Stomach (tissue), 9 donors: Measurements from ENCODE around the gene CMTM4. TPM values are rescaled to one million over a fixed set of nuclear protein-coding genes. Genes with fewer than 3 reads are reported as not detected.

ENCODE experiments used
- DNase-seq, 2 donors: peaks; one replicate each; pipeline versions ENCODE4 v3.0.0 to v3.0.0-alpha.2; 2013 to 2019
- H3K27ac ChIP-seq, 5 donors: fragments of 200-600 bp in 4 of 5; sonication (generic) in 4 of 5; one replicate each; pipeline ENCODE4 v1.5.1; 2013 to 2019; ENCODE audit warnings: mild to moderate bottlenecking in 1 of 5, moderate library complexity in 1 of 5
- H3K27me3 ChIP-seq, 3 donors: fragments of 200-600 bp; sonication (generic); one replicate each; pipeline ENCODE4 v1.5.1; 2017 to 2019; ENCODE audit warnings: mixed run types in 1 of 3
- H3K36me3 ChIP-seq, 4 donors: fragments of 200-600 bp; sonication (generic); 1 replicate in 3 of 4; 2 replicates in 1 of 4; pipeline ENCODE4 v1.5.1; 2016 to 2019
- H3K4me1 ChIP-seq, 4 donors: fragments of 200-600 bp; sonication (generic); one replicate each; pipeline ENCODE4 v1.5.1; 2016 to 2019
- H3K4me3 ChIP-seq, 4 donors: fragments of 200-600 bp; sonication (generic) in 3 of 4; one replicate each; pipeline ENCODE4 v1.5.1; 2016 to 2019; ENCODE audit warnings: mild to moderate bottlenecking in 1 of 4
- H3K9me3 ChIP-seq, 4 donors: fragments of 200-600 bp; sonication (generic); one replicate each; pipeline ENCODE4 v1.5.1; 2016 to 2019
- CTCF ChIP-seq, 7 experiments: fragments of 450-650 bp in 4 of 7; fragments of 200-600 bp in 3 of 7; sonication (generic) in 3 of 7; IDR thresholded peaks; one replicate each; pipeline ENCODE4 v1.5.1; 2016 to 2019; ENCODE audit warnings: antibody characterized with exemption in 7 of 7, control low read depth in 2 of 7, mild to moderate bottlenecking in 1 of 7
- EP300 ChIP-seq: sonication (generic); formaldehyde crosslinking; IDR thresholded peaks from one replicate; pipeline ENCODE4 v1.6.1; 2017; ENCODE audit warnings: antibody characterized with exemption
- POLR2A ChIP-seq, 4 donors: fragments of 450-650 bp; IDR thresholded peaks; one replicate each; pipeline ENCODE4 v1.6.1; 2016; ENCODE audit warnings: antibody characterized with exemption in 4 of 4, control low read depth in 2 of 4, mild to moderate bottlenecking in 1 of 4, moderate library complexity in 1 of 4
- POLR2AphosphoS5 ChIP-seq, 3 donors: sonication (generic); formaldehyde crosslinking; IDR thresholded peaks; one replicate each; pipeline ENCODE4 v1.6.1; 2016; ENCODE audit warnings: antibody characterized with exemption in 3 of 3
- WGBS, 5 donors: extraction: QIAGEN DNeasy Blood & Tissue Kit in 3 of 5; methylation state at CpG; one replicate each; pipeline versions ENCODE4 v1.1.5 to v1.1.7; 2013 to 2018; 5-methylcytosine and 5-hydroxymethylcytosine counted together
- intact Hi-C: fragments of 100-400 bp; cut with DNase I; formaldehyde crosslinking; loops from one replicate; pipeline ENCODE4 v1.15.1; 2023; ENCODE audit warnings: low total_unique reads
- polyA plus RNA-seq, 3 donors: library from polyadenylated mRNA; stranded (reverse); fragments of 200-250 nt; gene quantifications; one replicate each; pipeline ENCODE4 v1.2.3, GENCODE V29; 2013
- total RNA-seq, 5 donors: library from RNA; depleted of rRNA; stranded (reverse); fragments of >200 nt; gene quantifications; one replicate each; pipeline versions ENCODE4 v1.1.0 to v1.2.3, GENCODE V29; 2014 to 2016
- donor health status: healthy with polysubstance abuse.
- donor health status: Bipolar disorder and iron deficiency.
- donor health status: healthy.

Gene CMTM4
- total and polyA plus RNA-seq, 8 donors: 10.5 to 244 (median 42.1) TPM

GRCh38 chr16:66741169-66741900, 44.8 kb upstream of the CMTM4 start:
- no peak overlapping the region for H3K4me3 ChIP-seq
- H3K27ac ChIP-seq: peak overlapping the region; percentile 74 to 90 (median 83)
- intact Hi-C loops: no loop called here
- 24 to 33% (median 24%) methylated on average over 10 of the region's 10 CpGs for WGBS, 5 donors
- no peaks in the 10 kb centered on the region for H3K9me3 ChIP-seq
- peaks cover 20 to 75% (median 42%) of the 10 kb centered on the region in 4 donors for H3K4me1 ChIP-seq
- H3K36me3 ChIP-seq: peaks cover 36 to 93% (median 91%) of the 10 kb centered on the region in 4 donors
- DNase-seq: peak; percentile 91 to 95
- no peaks in the 10 kb centered on the region for H3K27me3 ChIP-seq
- peak; percentile 26 to 76 (median 49) for TF ChIP-seq POLR2AphosphoS5 (IDR thresholded peaks at IDR 0.05)
- no peak for TF ChIP-seq CTCF (IDR thresholded peaks at IDR 0.05)
- no peak for TF ChIP-seq POLR2A (IDR thresholded peaks at IDR 0.05)
- no peak for TF ChIP-seq EP300

- intact Hi-C loops: no loop called here
- peak overlapping the region; percentile 74 to 90 (median 83) for H3K27ac ChIP-seq
- no peaks in the 10 kb centered on the region for H3K9me3 ChIP-seq
- H3K4me3 ChIP-seq: no peak overlapping the region
- H3K36me3 ChIP-seq: peaks cover 37 to 93% (median 91%) of the 10 kb centered on the region in 4 donors
- WGBS, 5 donors: 14 to 38% (median 25%) methylated on average over 2 of the region's 2 CpGs
- TF ChIP-seq POLR2AphosphoS5 (IDR thresholded peaks at IDR 0.05) (peak in 2 of 3 donors; percentile 50 to 66), CTCF (IDR thresholded peaks at IDR 0.05) (no peak)
- DNase-seq: peak; percentile 32 to 70
- H3K4me1 ChIP-seq: peaks cover 20 to 67% (median 38%) of the 10 kb centered on the region in 4 donors
- H3K27me3 ChIP-seq: no peaks in the 10 kb centered on the region
Measured at GRCh38 chr16:66740533-66740932, 44.0 kb upstream of the CMTM4 start.

- no peaks in the 10 kb centered on the region for H3K27me3 ChIP-seq
- peak overlapping the region; percentile 74 to 90 (median 83) for H3K27ac ChIP-seq
- peaks cover 20 to 61% (median 36%) of the 10 kb centered on the region in 4 donors for H3K4me1 ChIP-seq
- WGBS, 5 donors: 30 to 53% (median 42%) methylated on average over 2 of the region's 2 CpGs
- peaks cover 36 to 93% (median 91%) of the 10 kb centered on the region in 4 donors for H3K36me3 ChIP-seq
- DNase-seq: peak in 1 of 2 donors; percentile 56
- intact Hi-C loops: no loop called here
- no peaks in the 10 kb centered on the region for H3K9me3 ChIP-seq
- no peak overlapping the region for H3K4me3 ChIP-seq
- TF ChIP-seq CTCF (IDR thresholded peaks at IDR 0.05) (peak in 4 of 7 experiments; percentile 41 to 60 (median 47)), EP300 (no peak)
Measured at GRCh38 chr16:66740010-66740409, 43.5 kb upstream of the CMTM4 start.

GRCh38 chr16:66735891-66736290, 39.3 kb upstream of the CMTM4 start:
- Histone ChIP-seq H3K9me3 (no peaks in the 10 kb centered on the region), H3K4me3 (no peak overlapping the region), H3K27ac (no peak overlapping the region), H3K36me3 (peaks cover 58 to 99% (median 98%) of the 10 kb centered on the region in 4 donors), H3K27me3 (no peaks in the 10 kb centered on the region), H3K4me1 (peaks cover 8 to 34% (median 17%) of the 10 kb centered on the region in 4 donors)
- WGBS, 5 donors: 81 to 89% (median 86%) methylated on average over 4 of the region's 4 CpGs
- intact Hi-C loops: loop anchor here (10.0 kb wide), 1 partner anchor 129 kb away; no protein-coding TSS in a partner anchor
- TF ChIP-seq EP300: no peak
- TF ChIP-seq POLR2AphosphoS5 (IDR thresholded peaks at IDR 0.05): no peak
- no peak for TF ChIP-seq CTCF (IDR thresholded peaks at IDR 0.05)
- no peak for TF ChIP-seq POLR2A (IDR thresholded peaks at IDR 0.05)
- no peak for DNase-seq
